ENCODE measurements around the gene SGK2. TPM values are rescaled to one million over a fixed set of nuclear protein-coding genes. Genes with fewer than 3 reads are reported as not detected.

The SGK2 gene
- total RNA-seq, 1 experiment from 2014 or later = 0.90 TPM

GRCh38 chr20:43530321-43531090, 28.3 kb upstream of the SGK2 start:
- Histone ChIP-seq H3K27me3 (ENCODE audit: control insufficient read depth, insufficient read depth, low read length) (no peaks in the 10 kb centered on the region), H3K4me3 (ENCODE audit: low read depth in 2 of 2, low read length in 2 of 2) (no peak overlapping the region), H3K27ac (ENCODE audit: low read length) (no peak overlapping the region), H3K9me3 (ENCODE audit: control insufficient read depth, insufficient read depth, low read depth, low read length) (no peaks in the 10 kb centered on the region), H3K36me3 (ENCODE audit: control insufficient read depth, insufficient read depth, low read length) (no peaks in the 10 kb centered on the region), H3K4me1 (ENCODE audit: control insufficient read depth, insufficient read depth, low read length) (no peaks in the 10 kb centered on the region)
- intact Hi-C loops (cut with micrococcal nuclease; ENCODE audit: unreplicated experiment) (no loop called here), in situ Hi-C loops (cut with HindIII; ENCODE audit: low pct_unique_long_range_greater_than_20kb, low sequenced_read_pairs) (no loop called here)
- ChIA-PET POLR2A (interaction anchor here (0.6 kb wide), 2 partner anchors 47 to 137 kb away, joined by 11 to 14 read pairs; no protein-coding TSS in a partner anchor), CTCF (no interaction called here)
- no peak for TF ChIP-seq POLR2AphosphoS5 (IDR thresholded peaks at IDR 0.05; ENCODE audit: low read depth, low read length)
- TF ChIP-seq, protein P1, sequence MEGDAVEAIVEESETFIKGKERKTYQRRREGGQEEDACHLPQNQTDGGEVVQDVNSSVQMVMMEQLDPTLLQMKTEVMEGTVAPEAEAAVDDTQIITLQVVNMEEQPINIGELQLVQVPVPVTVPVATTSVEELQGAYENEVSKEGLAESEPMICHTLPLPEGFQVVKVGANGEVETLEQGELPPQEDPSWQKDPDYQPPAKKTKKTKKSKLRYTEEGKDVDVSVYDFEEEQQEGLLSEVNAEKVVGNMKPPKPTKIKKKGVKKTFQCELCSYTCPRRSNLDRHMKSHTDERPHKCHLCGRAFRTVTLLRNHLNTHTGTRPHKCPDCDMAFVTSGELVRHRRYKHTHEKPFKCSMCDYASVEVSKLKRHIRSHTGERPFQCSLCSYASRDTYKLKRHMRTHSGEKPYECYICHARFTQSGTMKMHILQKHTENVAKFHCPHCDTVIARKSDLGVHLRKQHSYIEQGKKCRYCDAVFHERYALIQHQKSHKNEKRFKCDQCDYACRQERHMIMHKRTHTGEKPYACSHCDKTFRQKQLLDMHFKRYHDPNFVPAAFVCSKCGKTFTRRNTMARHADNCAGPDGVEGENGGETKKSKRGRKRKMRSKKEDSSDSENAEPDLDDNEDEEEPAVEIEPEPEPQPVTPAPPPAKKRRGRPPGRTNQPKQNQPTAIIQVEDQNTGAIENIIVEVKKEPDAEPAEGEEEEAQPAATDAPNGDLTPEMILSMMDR (IDR thresholded peaks at IDR 0.05) = no peak
- no peak for TF ChIP-seq SIN3A (IDR thresholded peaks at IDR 0.05; ENCODE audit: borderline replicate concordance, insufficient read depth, low read depth, low read length)
- TF ChIP-seq TCF7L2 (IDR thresholded peaks at IDR 0.05; ENCODE audit: low read depth, low read length) = no peak
- no peak for TF ChIP-seq REST (IDR thresholded peaks at IDR 0.05; ENCODE audit: insufficient read depth in 1 of 2, low read depth in 2 of 2, low read length in 1 of 2)
- no peak for DNase-seq (ENCODE audit: low read depth, low spot score)
- ATAC-seq = peak; percentile 51; the same call in 1 of the 2 replicates
- no TSS peak for BruUV-seq (replicated peaks)

DNA sequence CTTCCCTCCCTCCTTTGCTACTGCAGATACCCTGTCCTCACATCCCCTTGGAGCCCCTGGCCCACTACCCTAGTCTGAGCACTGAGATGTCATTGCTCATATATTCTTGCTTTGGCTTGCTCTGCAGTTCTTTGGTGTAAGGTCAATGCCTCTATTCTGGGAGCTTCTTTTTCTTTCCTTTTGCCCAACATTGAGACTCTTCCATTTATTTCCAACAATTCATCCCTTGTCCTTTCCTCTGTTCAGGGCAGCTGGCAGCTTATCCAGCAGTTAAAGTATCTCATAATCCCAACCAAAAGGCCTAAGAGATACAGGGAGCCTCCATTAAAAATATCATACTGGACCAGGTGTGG, 27.8 kb upstream of the SGK2 start:
- BruUV-seq (replicated peaks) = no TSS peak
- H3K27me3 ChIP-seq (ENCODE audit: control insufficient read depth, insufficient read depth, low read length) = no peaks in the 10 kb centered on the region
- ATAC-seq (no peak), DNase-seq (ENCODE audit: low read depth, low spot score) (no peak)
- TF ChIP-seq REST (IDR thresholded peaks at IDR 0.05; ENCODE audit: insufficient read depth in 1 of 2, low read depth in 2 of 2, low read length in 1 of 2) (no peak), POLR2AphosphoS5 (IDR thresholded peaks at IDR 0.05; ENCODE audit: low read depth, low read length) (no peak), TCF7L2 (IDR thresholded peaks at IDR 0.05; ENCODE audit: low read depth, low read length) (no peak), SIN3A (IDR thresholded peaks at IDR 0.05; ENCODE audit: borderline replicate concordance, insufficient read depth, low read depth, low read length) (no peak)
- TF ChIP-seq, protein P1 (IDR thresholded peaks at IDR 0.05) = no peak
- H3K4me1 ChIP-seq (ENCODE audit: control insufficient read depth, insufficient read depth, low read length) = no peaks in the 10 kb centered on the region
- CTCF ChIA-PET = no interaction called here
- no peaks in the 10 kb centered on the region; the same call in 1 of the 2 replicates for H3K36me3 ChIP-seq (ENCODE audit: control insufficient read depth, insufficient read depth, low read length)
- in situ Hi-C loops (cut with HindIII; ENCODE audit: low pct_unique_long_range_greater_than_20kb, low sequenced_read_pairs) = no loop called here
- H3K4me3 ChIP-seq (ENCODE audit: low read depth in 2 of 2, low read length in 2 of 2) = no peak overlapping the region
- intact Hi-C loops (cut with micrococcal nuclease; ENCODE audit: unreplicated experiment) = no loop called here
- no peak overlapping the region for H3K27ac ChIP-seq (ENCODE audit: low read length)
- POLR2A ChIA-PET = interaction anchor here (0.6 kb wide), 1 partner anchor 136 kb away, joined by 11 read pairs; no protein-coding TSS in a partner anchor
- H3K9me3 ChIP-seq (ENCODE audit: control insufficient read depth, insufficient read depth, low read depth, low read length) = no peaks in the 10 kb centered on the region
